OCI-LY1 (cell line): ENCODE measurements around the gene C12orf60.

Experiments used
- CTCF ChIP-seq: fragments of 200-600 bp; sonication (generic), shearing (Covaris generic); IDR thresholded peaks from 2 replicates; pipeline ENCODE4 v1.5.1; 2017; ENCODE audit warnings: mild to moderate bottlenecking, antibody characterized with exemption, low read length, moderate library complexity, mixed read lengths
- EZH2 ChIP-seq: fragments of 200-600 bp; sonication (generic), shearing (Covaris generic); IDR thresholded peaks from 2 replicates; pipeline ENCODE4 v1.8.0; 2017; ENCODE audit warnings: borderline replicate concordance, mixed run types, mild to moderate bottlenecking, antibody characterized with exemption, low read length, moderate library complexity, mixed read lengths

- TF ChIP-seq CTCF (no peak), EZH2 (no peak)
These were observed 23.6 kb upstream of the C12orf60 start for GRCh38 chr12:14779834-14780233.
